Activated effector memory CD4-positive, alpha-beta T cell treated with anti-CD3 and anti-CD28 coated beads, Interleukin-2, amount 50 U/mL, for 16 hours (primary cell): ENCODE results near the gene ACAN.

Experiments used
- DNase-seq: peaks from one replicate; pipeline ENCODE4 v3.0.0-alpha.2; 2020

ACAN gene

GRCh38 chr15:88880944-88881740 is 77.9 kb downstream of the ACAN start:
- DNase-seq, result no peak

GRCh38 chr15:88881775-88882174 is 78.5 kb downstream of the ACAN start:
- DNase-seq, result no peak

- DNase-seq, result no peak
Measured at GRCh38 chr15:88882785-88883184, 79.5 kb downstream of the ACAN start.

- DNase-seq, result no peak
Measured at GRCh38 chr15:88887068-88887580, 83.9 kb downstream of the ACAN start.

- no peak for DNase-seq
Measured at GRCh38 chr15:88888719-88889118, 85.5 kb downstream of the ACAN start.

GRCh38 chr15:88890495-88890894 is 87.3 kb downstream of the ACAN start:
- no peak for DNase-seq

GRCh38 chr15:88891540-88892254 is 88.5 kb downstream of the ACAN start:
- DNase-seq, result no peak

GRCh38 chr15:88894348-88894818 is 91.1 kb downstream of the ACAN start:
- peak; percentile 94 for DNase-seq

- DNase-seq, result peak; percentile 89
Measured at GRCh38 chr15:88894819-88895767, 91.9 kb downstream of the ACAN start, which contains the start of gene HAPLN3. Gene HAPLN3 (minus strand): TSS chr15:88895544. CDS start chr15:88887298, 8,246 bp downstream.

- no peak for DNase-seq
Measured at GRCh38 chr15:88896333-88897033, 93.2 kb downstream of the ACAN start.

- DNase-seq, result no peak
Measured at GRCh38 chr15:88897142-88897455, 93.9 kb downstream of the ACAN start.

- peak; percentile 94 for DNase-seq
Measured at GRCh38 chr15:88897456-88898194, 94.4 kb downstream of the ACAN start.

GRCh38 chr15:88898736-88899135 is 95.5 kb downstream of the ACAN start:
- DNase-seq, result no peak

- no peak for DNase-seq
Measured at GRCh38 chr15:88899251-88899650, 96.0 kb downstream of the ACAN start.

GRCh38 chr15:88900309-88900981 is 97.2 kb downstream of the ACAN start:
- no peak for DNase-seq

- no peak for DNase-seq
Measured at GRCh38 chr15:88900982-88901418, 97.8 kb downstream of the ACAN start.

GRCh38 chr15:88901508-88902220 is 98.4 kb downstream of the ACAN start:
- no peak for DNase-seq

GRCh38 chr15:88902221-88902835 is 99.1 kb downstream of the ACAN start:
- no peak for DNase-seq

- no peak for DNase-seq
Measured at GRCh38 chr15:88902846-88903245, 99.6 kb downstream of the ACAN start.

GRCh38 chr15:88904257-88904623 is 101.0 kb downstream of the ACAN start:
- no peak for DNase-seq
